ENCODE data around the gene NEDD9. TPM values are rescaled to one million over a fixed set of nuclear protein-coding genes. Genes with fewer than 3 reads are reported as not detected.

The NEDD9 gene
- total RNA-seq, 4 donors from 2014 or later, result 34.6 to 82.7 (median 72.3) TPM

DNA sequence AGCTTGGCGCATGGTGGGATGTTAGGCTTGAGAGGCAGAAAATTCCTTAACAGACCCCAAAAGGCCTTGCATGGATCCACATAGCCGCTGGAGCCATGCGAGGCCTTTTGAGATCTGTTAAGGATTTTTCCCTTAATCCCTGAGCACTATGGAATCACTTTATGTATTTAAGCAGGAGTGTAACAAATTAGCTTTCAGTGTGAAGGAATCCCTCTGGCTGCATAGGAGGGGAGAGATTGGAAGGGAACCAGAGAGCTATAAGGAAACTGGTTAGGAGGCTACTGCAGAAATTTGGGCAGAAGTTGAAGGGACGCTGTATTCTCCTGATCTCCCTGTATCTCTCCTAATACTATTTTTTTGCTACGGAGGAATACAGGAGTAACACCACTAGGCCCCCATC lies 23.1 kb upstream of the NEDD9 start:
- peaks cover 6 to 52% (median 24%) of the 10 kb centered on the region in 4 donors for H3K4me1 ChIP-seq
- no peak overlapping the region for H3K27ac ChIP-seq
- 96 to 100% methylated on average over 4 to 5 of the region's 5 CpGs for WGBS, 2 donors (ENCODE audit: low coverage in 1 of 2)
- TF ChIP-seq EP300 (IDR thresholded peaks at IDR 0.05; ENCODE audit: low read depth) (no peak), POLR2A (IDR thresholded peaks at IDR 0.05) (no peak), POLR2AphosphoS5 (IDR thresholded peaks at IDR 0.05) (no peak)
- TF ChIP-seq, protein P1, sequence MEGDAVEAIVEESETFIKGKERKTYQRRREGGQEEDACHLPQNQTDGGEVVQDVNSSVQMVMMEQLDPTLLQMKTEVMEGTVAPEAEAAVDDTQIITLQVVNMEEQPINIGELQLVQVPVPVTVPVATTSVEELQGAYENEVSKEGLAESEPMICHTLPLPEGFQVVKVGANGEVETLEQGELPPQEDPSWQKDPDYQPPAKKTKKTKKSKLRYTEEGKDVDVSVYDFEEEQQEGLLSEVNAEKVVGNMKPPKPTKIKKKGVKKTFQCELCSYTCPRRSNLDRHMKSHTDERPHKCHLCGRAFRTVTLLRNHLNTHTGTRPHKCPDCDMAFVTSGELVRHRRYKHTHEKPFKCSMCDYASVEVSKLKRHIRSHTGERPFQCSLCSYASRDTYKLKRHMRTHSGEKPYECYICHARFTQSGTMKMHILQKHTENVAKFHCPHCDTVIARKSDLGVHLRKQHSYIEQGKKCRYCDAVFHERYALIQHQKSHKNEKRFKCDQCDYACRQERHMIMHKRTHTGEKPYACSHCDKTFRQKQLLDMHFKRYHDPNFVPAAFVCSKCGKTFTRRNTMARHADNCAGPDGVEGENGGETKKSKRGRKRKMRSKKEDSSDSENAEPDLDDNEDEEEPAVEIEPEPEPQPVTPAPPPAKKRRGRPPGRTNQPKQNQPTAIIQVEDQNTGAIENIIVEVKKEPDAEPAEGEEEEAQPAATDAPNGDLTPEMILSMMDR (IDR thresholded peaks at IDR 0.05), result no peak
- no peaks in the 10 kb centered on the region for H3K36me3 ChIP-seq
- no peaks in the 10 kb centered on the region for H3K9me3 ChIP-seq
- intact Hi-C loops (cut with DNase I; ENCODE audit: low total_unique reads), result no loop called here
- in situ Hi-C loops (cut with MboI; ENCODE audit: low pct_ligation_motif_present in 1 of 4, low pct_unique_long_range_greater_than_20kb in 1 of 4, low sequenced_read_pairs in 3 of 4), result no loop called here
- H3K27me3 ChIP-seq, result no peaks in the 10 kb centered on the region
- no peak for DNase-seq
- no peak overlapping the region for H3K4me3 ChIP-seq

DNA sequence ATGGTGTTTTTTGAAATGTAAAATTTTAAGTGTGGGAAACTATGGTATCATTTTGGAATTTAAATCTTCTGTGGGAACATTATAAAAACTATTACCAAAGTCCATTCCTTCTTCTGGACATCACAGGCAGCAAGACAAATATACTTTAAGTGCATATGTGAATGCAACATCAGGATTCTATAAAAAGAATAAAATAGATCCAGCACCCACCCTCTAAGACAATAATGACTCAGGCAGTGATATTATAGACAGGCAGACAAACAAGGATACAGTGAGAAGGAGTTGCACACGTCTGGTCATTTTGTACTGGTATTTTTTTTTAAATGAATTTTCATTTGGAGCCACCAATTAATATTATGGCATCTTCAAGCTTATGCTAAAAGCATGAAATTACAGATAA lies 21.1 kb upstream of the NEDD9 start:
- in situ Hi-C loops (cut with MboI; ENCODE audit: low pct_ligation_motif_present in 1 of 4, low pct_unique_long_range_greater_than_20kb in 1 of 4, low sequenced_read_pairs in 3 of 4) (no loop called here), intact Hi-C loops (cut with DNase I; ENCODE audit: low total_unique reads) (no loop called here)
- Histone ChIP-seq H3K4me1 (peaks cover 6 to 44% (median 18%) of the 10 kb centered on the region in 4 donors), H3K36me3 (no peaks in the 10 kb centered on the region), H3K27ac (peak overlapping the region in 3 of 4 donors; percentile 16 to 47 (median 17)), H3K9me3 (no peaks in the 10 kb centered on the region), H3K4me3 (no peak overlapping the region), H3K27me3 (no peaks in the 10 kb centered on the region)
- TF ChIP-seq, protein P1 (IDR thresholded peaks at IDR 0.05), result no peak
- TF ChIP-seq EP300 (IDR thresholded peaks at IDR 0.05; ENCODE audit: low read depth) (no peak), POLR2AphosphoS5 (IDR thresholded peaks at IDR 0.05) (no peak), POLR2A (IDR thresholded peaks at IDR 0.05) (no peak)
- DNase-seq, result no peak
- 44 to 51% methylated on average over 1 of the region's 1 CpG for WGBS, 2 donors (ENCODE audit: low coverage in 1 of 2)

- TF ChIP-seq POLR2AphosphoS5 (IDR thresholded peaks at IDR 0.05), result peak in 1 of 3 donors; percentile 22
- no peak for TF ChIP-seq POLR2A (IDR thresholded peaks at IDR 0.05)
- H3K4me1 ChIP-seq, result peaks cover 6 to 29% (median 12%) of the 10 kb centered on the region in 4 donors
- no peaks in the 10 kb centered on the region for H3K36me3 ChIP-seq
- no peaks in the 10 kb centered on the region for H3K9me3 ChIP-seq
- H3K27ac ChIP-seq, result peak overlapping the region; percentile 32 to 51 (median 44)
- H3K27me3 ChIP-seq, result no peaks in the 10 kb centered on the region
- no peak overlapping the region for H3K4me3 ChIP-seq
- intact Hi-C loops (cut with DNase I; ENCODE audit: low total_unique reads) (no loop called here), in situ Hi-C loops (cut with MboI; ENCODE audit: low pct_ligation_motif_present in 1 of 4, low pct_unique_long_range_greater_than_20kb in 1 of 4, low sequenced_read_pairs in 3 of 4) (no loop called here)
- 57 to 66% methylated on average over 1 to 7 of the region's 7 CpGs for WGBS, 2 donors (ENCODE audit: low coverage in 1 of 2)
- peak; percentile 44 for DNase-seq
These were observed 19.3 kb upstream of the NEDD9 start for GRCh38 chr6:11251553-11252360.

DNA sequence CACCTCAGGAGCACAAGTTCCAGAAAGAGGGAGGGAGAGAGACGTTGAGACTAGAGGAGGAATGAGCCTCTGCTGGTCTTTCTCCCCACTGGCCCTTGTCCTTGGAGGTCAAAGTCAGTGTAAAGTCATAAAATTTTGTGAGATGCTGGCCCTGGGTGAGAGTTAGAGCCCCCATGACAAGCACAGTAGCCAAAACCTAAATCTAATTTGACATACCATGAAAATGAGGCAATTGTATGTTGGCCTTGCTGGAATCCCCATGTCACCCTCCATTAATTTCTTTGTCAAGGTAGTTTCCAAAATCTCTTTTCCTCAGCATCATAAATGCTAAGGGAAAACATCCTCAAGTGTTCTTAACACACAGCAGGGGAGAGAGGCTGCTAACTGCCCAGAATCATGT lies 17.6 kb upstream of the NEDD9 start:
- 71% methylated on average over 1 of the region's 1 CpG; no CpG with 5 or more reads in 1 of the 2 donors for whole genome bisulfite sequencing, 2 donors (ENCODE audit: low coverage in 1 of 2)
- in situ Hi-C loops (cut with MboI; ENCODE audit: low pct_ligation_motif_present in 1 of 4, low pct_unique_long_range_greater_than_20kb in 1 of 4, low sequenced_read_pairs in 3 of 4), result no loop called here
- H3K27ac ChIP-seq, result no peak overlapping the region

DNA sequence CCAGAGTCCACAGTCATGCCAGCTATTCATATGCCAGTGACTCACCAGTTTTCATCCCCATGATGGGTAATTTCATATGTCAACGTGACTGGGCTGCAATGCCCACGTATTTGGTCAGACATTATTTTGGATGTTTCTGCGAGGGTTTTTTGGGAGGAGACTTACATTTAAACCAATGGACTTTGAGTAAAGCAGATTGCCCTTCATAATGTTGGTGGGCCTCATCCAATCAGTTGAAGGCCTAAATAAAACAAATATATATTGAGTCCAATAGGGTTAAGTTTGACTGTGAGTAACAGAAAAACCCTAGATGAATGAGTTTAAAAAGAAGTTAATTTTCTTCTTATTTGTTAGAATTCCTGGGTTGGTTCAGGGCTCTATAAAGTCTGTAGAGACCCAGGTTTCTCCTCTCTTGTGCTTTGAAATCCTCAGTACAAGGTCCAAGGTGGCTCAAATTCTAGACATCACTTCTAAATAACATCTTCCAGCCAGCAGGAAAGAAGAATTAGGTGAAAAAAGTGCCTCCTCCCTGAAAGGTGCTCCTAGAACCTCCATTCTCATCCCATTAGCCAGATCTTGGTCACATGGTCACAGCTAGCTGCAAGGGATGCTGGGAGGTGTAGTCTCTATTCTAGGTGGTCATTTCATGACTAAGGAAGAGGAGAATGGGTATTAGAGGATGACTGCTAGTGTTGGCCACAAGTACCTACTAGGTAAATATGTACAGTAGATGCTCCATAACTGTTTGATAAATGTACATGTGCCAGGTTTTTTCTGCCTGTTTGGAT lies 16.7 kb upstream of the NEDD9 start:
- in situ Hi-C loops (cut with MboI; ENCODE audit: low pct_ligation_motif_present in 1 of 4, low pct_unique_long_range_greater_than_20kb in 1 of 4, low sequenced_read_pairs in 3 of 4) (no loop called here), intact Hi-C loops (cut with DNase I; ENCODE audit: low total_unique reads) (no loop called here)

More for the DNA sequence above, 17.6 kb upstream of the NEDD9 start:
- Histone ChIP-seq H3K27me3 (no peaks in the 10 kb centered on the region), H3K9me3 (no peaks in the 10 kb centered on the region), H3K36me3 (no peaks in the 10 kb centered on the region), H3K4me3 (no peak overlapping the region), H3K4me1 (peaks cover 6 to 29% (median 12%) of the 10 kb centered on the region in 4 donors)
- intact Hi-C loops (cut with DNase I; ENCODE audit: low total_unique reads), result no loop called here
- TF ChIP-seq EP300 (IDR thresholded peaks at IDR 0.05; ENCODE audit: low read depth) (no peak), POLR2A (IDR thresholded peaks at IDR 0.05) (no peak)
- no peak for DNase-seq

More for the DNA sequence above, 16.7 kb upstream of the NEDD9 start:
- no peak overlapping the region for H3K4me3 ChIP-seq
- TF ChIP-seq POLR2AphosphoS5 (IDR thresholded peaks at IDR 0.05) (no peak), EP300 (IDR thresholded peaks at IDR 0.05; ENCODE audit: low read depth) (no peak), POLR2A (IDR thresholded peaks at IDR 0.05) (no peak)
- TF ChIP-seq, protein P1 (IDR thresholded peaks at IDR 0.05), result no peak
- no peak for DNase-seq
- H3K9me3 ChIP-seq, result no peaks in the 10 kb centered on the region
- no peaks in the 10 kb centered on the region for H3K27me3 ChIP-seq
- 96 to 100% methylated on average over 1 to 3 of the region's 3 CpGs for WGBS, 2 donors (ENCODE audit: low coverage in 1 of 2)
- no peak overlapping the region for H3K27ac ChIP-seq
- peaks cover 6 to 27% (median 12%) of the 10 kb centered on the region in 4 donors for H3K4me1 ChIP-seq
- H3K36me3 ChIP-seq, result no peaks in the 10 kb centered on the region
